Measurements from ENCODE around the gene POGLUT2.

The POGLUT2 gene

GRCh38 chr13:102774214-102774568, 24.6 kb downstream of the POGLUT2 start:
- Mint-ChIP-seq H3K9me3 (peaks cover 13% of the 10 kb centered on the region), H3K27me3 (ENCODE audit: low read depth, poor library complexity) (no peaks in the 10 kb centered on the region), H3K4me1 (peaks cover 33% of the 10 kb centered on the region), H3K36me3 (ENCODE audit: low read depth) (peaks cover 24% of the 10 kb centered on the region), H3K4me3 (peak overlapping the region; percentile 86), H3K27ac (no peak overlapping the region)
- no peak for TF ChIP-seq CTCF (IDR thresholded peaks at IDR 0.05)
- DNase-seq, result no peak

- no peaks in the 10 kb centered on the region for H3K27me3 Mint-ChIP-seq (ENCODE audit: low read depth, poor library complexity)
- H3K4me3 Mint-ChIP-seq, result peak within 1 kb of the TSS; percentile 89
- peak within 1 kb of the TSS; percentile 48 for H3K27ac Mint-ChIP-seq
- H3K4me1 Mint-ChIP-seq, result peaks cover 33% of the 10 kb centered on the region
- H3K9me3 Mint-ChIP-seq, result peaks cover 13% of the 10 kb centered on the region
- H3K36me3 Mint-ChIP-seq (ENCODE audit: low read depth), result peaks cover 24% of the 10 kb centered on the region
- peak; percentile 85 for DNase-seq
- TF ChIP-seq CTCF (IDR thresholded peaks at IDR 0.05), result no peak
These were observed 25.1 kb downstream of the POGLUT2 start, which contains the start of gene TEX30 for GRCh38 chr13:102773441-102774213. TEX30 (minus strand) TSS chr13:102773786; CDS start chr13:102770026, 3,760 bp downstream.

- peaks cover 3% of the 10 kb centered on the region for H3K27me3 Mint-ChIP-seq (ENCODE audit: low read depth, poor library complexity)
- DNase-seq, result no peak
- peaks cover 24% of the 10 kb centered on the region for H3K36me3 Mint-ChIP-seq (ENCODE audit: low read depth)
- H3K27ac Mint-ChIP-seq, result no peak overlapping the region
- H3K4me3 Mint-ChIP-seq, result peak overlapping the region; percentile 89
- peaks cover 13% of the 10 kb centered on the region for H3K9me3 Mint-ChIP-seq
- no peak for TF ChIP-seq CTCF (IDR thresholded peaks at IDR 0.05)
- peaks cover 33% of the 10 kb centered on the region for H3K4me1 Mint-ChIP-seq
These were observed 26.7 kb downstream of the POGLUT2 start for GRCh38 chr13:102772042-102772425.

GRCh38 chr13:102771298-102772041, 27.3 kb downstream of the POGLUT2 start:
- TF ChIP-seq CTCF (IDR thresholded peaks at IDR 0.05), result no peak
- Mint-ChIP-seq H3K9me3 (peaks cover 13% of the 10 kb centered on the region), H3K4me1 (peaks cover 33% of the 10 kb centered on the region), H3K27me3 (ENCODE audit: low read depth, poor library complexity) (peaks cover 3% of the 10 kb centered on the region), H3K4me3 (peak overlapping the region; percentile 89), H3K36me3 (ENCODE audit: low read depth) (peaks cover 29% of the 10 kb centered on the region), H3K27ac (peak overlapping the region; percentile 1)
- no peak for DNase-seq

- Mint-ChIP-seq H3K27me3 (ENCODE audit: low read depth, poor library complexity) (peaks cover 3% of the 10 kb centered on the region), H3K4me1 (peaks cover 33% of the 10 kb centered on the region), H3K36me3 (ENCODE audit: low read depth) (peaks cover 33% of the 10 kb centered on the region), H3K4me3 (no peak overlapping the region), H3K9me3 (peaks cover 13% of the 10 kb centered on the region), H3K27ac (no peak overlapping the region)
- TF ChIP-seq CTCF (IDR thresholded peaks at IDR 0.05), result no peak
- DNase-seq, result no peak
These were observed 28.3 kb downstream of the POGLUT2 start for GRCh38 chr13:102770435-102770834.

Measured in nephron progenitor cell (in vitro differentiated cells).